Activated T-helper 17 cell treated with anti-CD3 and anti-CD28 coated beads, Interleukin-2, amount 50 U/mL, for 72 hours (primary cell): Measurements from ENCODE around the gene ZBTB44. TPM values are rescaled to one million over a fixed set of nuclear protein-coding genes. Genes with fewer than 3 reads are reported as not detected.
A peak's percentile ranks its signal among the peaks of the same experiment; 100 is the strongest.
"Not testable (repeated sequence)": the region's sequence is repeated elsewhere in the genome, so short reads cannot be mapped to it uniquely, and the experiment has no call there.

Source experiments
- ATAC-seq: fragments of 150-1000 bp; cut with Tn5 transposase; replicated peaks from 2 replicates; pipeline ENCODE4 v1.10.0; 2021; ENCODE audit warnings: mild to moderate bottlenecking, moderate library complexity
- H3K27ac Mint-ChIP-seq: one replicate; pipeline ENCODE4 v1.8.0; 2022; ENCODE audit warnings: mixed read lengths
- H3K27me3 Mint-ChIP-seq: one replicate; pipeline ENCODE4 v1.8.0; 2022; ENCODE audit warnings: mixed read lengths
- H3K36me3 Mint-ChIP-seq: one replicate; pipeline ENCODE4 v1.8.0; 2022; ENCODE audit warnings: low read depth, mild to moderate bottlenecking, mixed read lengths
- H3K4me1 Mint-ChIP-seq: one replicate; pipeline ENCODE4 v1.8.0; 2022; ENCODE audit warnings: mixed read lengths
- H3K4me3 Mint-ChIP-seq: one replicate; pipeline ENCODE4 v1.8.0; 2022; ENCODE audit warnings: mild to moderate bottlenecking, mixed read lengths
- H3K9me3 Mint-ChIP-seq: one replicate; pipeline ENCODE4 v1.8.0; 2022; ENCODE audit warnings: mixed read lengths
- total RNA-seq, 2 donors: library from RNA; stranded (reverse); gene quantifications; one replicate each; pipeline ENCODE4 v1.2.3, GENCODE V29; 2022

Gene ZBTB44
- total RNA-seq, 2 donors from 2014 or later = 49.6 to 49.7 TPM

GRCh38 chr11:130194241-130195023 lies 120.3 kb downstream of the ZBTB44 start:
- ATAC-seq = no peak
- no peaks in the 10 kb centered on the region for H3K4me1 Mint-ChIP-seq

GRCh38 chr11:130193551-130193950 lies 121.2 kb downstream of the ZBTB44 start:
- H3K4me1 Mint-ChIP-seq, H3K9me3 Mint-ChIP-seq, H3K4me3 Mint-ChIP-seq, ATAC-seq, H3K27ac Mint-ChIP-seq, H3K36me3 Mint-ChIP-seq, H3K27me3 Mint-ChIP-seq: not testable (repeated sequence)

More at GRCh38 chr11:130194241-130195023, 120.3 kb downstream of the ZBTB44 start:
- no peaks in the 10 kb centered on the region for H3K9me3 Mint-ChIP-seq
- H3K27ac Mint-ChIP-seq = no peak overlapping the region
- H3K36me3 Mint-ChIP-seq = no peaks in the 10 kb centered on the region
- no peak overlapping the region for H3K4me3 Mint-ChIP-seq
- no peaks in the 10 kb centered on the region for H3K27me3 Mint-ChIP-seq

GRCh38 chr11:130192845-130193267 lies 121.9 kb downstream of the ZBTB44 start:
- H3K4me1 Mint-ChIP-seq = no peaks in the 10 kb centered on the region
- H3K27me3 Mint-ChIP-seq = no peaks in the 10 kb centered on the region
- ATAC-seq = no peak
- no peaks in the 10 kb centered on the region for H3K36me3 Mint-ChIP-seq
- H3K4me3 Mint-ChIP-seq = no peak overlapping the region
- H3K27ac Mint-ChIP-seq = no peak overlapping the region
- no peaks in the 10 kb centered on the region for H3K9me3 Mint-ChIP-seq

GRCh38 chr11:130191896-130192295 lies 122.8 kb downstream of the ZBTB44 start:
- Mint-ChIP-seq H3K36me3 (no peaks in the 10 kb centered on the region), H3K27me3 (no peaks in the 10 kb centered on the region), H3K4me3 (no peak overlapping the region), H3K4me1 (no peaks in the 10 kb centered on the region), H3K27ac (no peak overlapping the region), H3K9me3 (no peaks in the 10 kb centered on the region)
- ATAC-seq = no peak

- Mint-ChIP-seq H3K27ac (no peak overlapping the region), H3K4me3 (no peak overlapping the region), H3K27me3 (no peaks in the 10 kb centered on the region), H3K4me1 (no peaks in the 10 kb centered on the region), H3K36me3 (no peaks in the 10 kb centered on the region), H3K9me3 (no peaks in the 10 kb centered on the region)
- ATAC-seq = no peak
Measured at GRCh38 chr11:130190371-130190881, 124.3 kb downstream of the ZBTB44 start.

- H3K36me3 Mint-ChIP-seq = no peaks in the 10 kb centered on the region
- H3K4me1 Mint-ChIP-seq = no peaks in the 10 kb centered on the region
- no peak overlapping the region for H3K27ac Mint-ChIP-seq
- no peak for ATAC-seq
- no peak overlapping the region for H3K4me3 Mint-ChIP-seq
- H3K9me3 Mint-ChIP-seq = no peaks in the 10 kb centered on the region
- no peaks in the 10 kb centered on the region for H3K27me3 Mint-ChIP-seq
Measured at GRCh38 chr11:130189492-130190210, 125.1 kb downstream of the ZBTB44 start.

- ATAC-seq = no peak
- no peaks in the 10 kb centered on the region for H3K4me1 Mint-ChIP-seq
- no peaks in the 10 kb centered on the region for H3K9me3 Mint-ChIP-seq
- no peak overlapping the region for H3K4me3 Mint-ChIP-seq
- H3K27me3 Mint-ChIP-seq = peaks cover 5% of the 10 kb centered on the region
- no peak overlapping the region for H3K27ac Mint-ChIP-seq
- no peaks in the 10 kb centered on the region for H3K36me3 Mint-ChIP-seq
Measured at GRCh38 chr11:130188585-130189347, 126.0 kb downstream of the ZBTB44 start.

GRCh38 chr11:130188047-130188446 lies 126.7 kb downstream of the ZBTB44 start:
- no peak for ATAC-seq
- no peaks in the 10 kb centered on the region for H3K36me3 Mint-ChIP-seq
- no peak overlapping the region for H3K4me3 Mint-ChIP-seq
- H3K4me1 Mint-ChIP-seq = no peaks in the 10 kb centered on the region
- H3K27me3 Mint-ChIP-seq = peaks cover 6% of the 10 kb centered on the region
- no peaks in the 10 kb centered on the region for H3K9me3 Mint-ChIP-seq
- no peak overlapping the region for H3K27ac Mint-ChIP-seq

GRCh38 chr11:130187096-130187495 lies 127.6 kb downstream of the ZBTB44 start:
- H3K4me3 Mint-ChIP-seq = no peak overlapping the region
- ATAC-seq = no peak
- H3K36me3 Mint-ChIP-seq = no peaks in the 10 kb centered on the region
- H3K27ac Mint-ChIP-seq = no peak overlapping the region
- no peaks in the 10 kb centered on the region for H3K9me3 Mint-ChIP-seq
- H3K27me3 Mint-ChIP-seq = peaks cover 6% of the 10 kb centered on the region
- no peaks in the 10 kb centered on the region for H3K4me1 Mint-ChIP-seq

- no peak overlapping the region for H3K27ac Mint-ChIP-seq
- H3K36me3 Mint-ChIP-seq = no peaks in the 10 kb centered on the region
- ATAC-seq = no peak
Measured at GRCh38 chr11:130183878-130184610, 130.7 kb downstream of the ZBTB44 start.

GRCh38 chr11:130181295-130182272 lies 133.1 kb downstream of the ZBTB44 start:
- Mint-ChIP-seq H3K9me3 (no peaks in the 10 kb centered on the region), H3K27ac (no peak overlapping the region), H3K4me3 (no peak overlapping the region), H3K4me1 (no peaks in the 10 kb centered on the region), H3K36me3 (no peaks in the 10 kb centered on the region), H3K27me3 (peaks cover 6% of the 10 kb centered on the region)
- no peak for ATAC-seq

More at GRCh38 chr11:130183878-130184610, 130.7 kb downstream of the ZBTB44 start:
- Mint-ChIP-seq H3K9me3 (no peaks in the 10 kb centered on the region), H3K27me3 (peaks cover 6% of the 10 kb centered on the region), H3K4me3 (no peak overlapping the region), H3K4me1 (no peaks in the 10 kb centered on the region)

- Mint-ChIP-seq H3K27me3 (peaks cover 6% of the 10 kb centered on the region), H3K9me3 (no peaks in the 10 kb centered on the region), H3K36me3 (no peaks in the 10 kb centered on the region), H3K4me3 (no peak overlapping the region), H3K4me1 (no peaks in the 10 kb centered on the region), H3K27ac (no peak overlapping the region)
- no peak for ATAC-seq
Measured at GRCh38 chr11:130180896-130181294, 133.8 kb downstream of the ZBTB44 start.

GRCh38 chr11:130180491-130180890 lies 134.2 kb downstream of the ZBTB44 start:
- no peak overlapping the region for H3K27ac Mint-ChIP-seq
- ATAC-seq = peak; percentile 42
- peaks cover 6% of the 10 kb centered on the region for H3K27me3 Mint-ChIP-seq
- no peak overlapping the region for H3K4me3 Mint-ChIP-seq
- no peaks in the 10 kb centered on the region for H3K4me1 Mint-ChIP-seq
- no peaks in the 10 kb centered on the region for H3K36me3 Mint-ChIP-seq
- no peaks in the 10 kb centered on the region for H3K9me3 Mint-ChIP-seq
